IMR-90 (cell line): ENCODE results near the gene AGR3. TPM values are rescaled to one million over a fixed set of nuclear protein-coding genes. Genes with fewer than 3 reads are reported as not detected.

Experiments
- ATAC-seq: fragments of 200-7000 bp; cut with Tn5 transposase; 2 replicates; pipeline ENCODE4 v1.9.1; 2020; ENCODE audit warnings: low read depth, mild to moderate bottlenecking, moderate library complexity
- BruUV-seq: library from RNA; stranded (reverse); fragments of 400-500 nt; replicated peaks from 2 replicates; lab custom pipeline; 2021; lab: Mats Ljungman, UMichigan
- CTCF ChIA-PET: fragments of 300-600 bp; formaldehyde crosslinking; extraction: SDS; loops from one replicate; lab custom pipeline; 2021; ENCODE audit warnings: antibody characterized with exemption; lab: Yijun Ruan, JAX
- POLR2A ChIA-PET: fragments of 300-600 bp; sonication (Branson Sonifier 250); formaldehyde crosslinking; loops from one replicate; lab custom pipeline; 2022; ENCODE audit warnings: antibody characterized with exemption; ENCODE audit not compliant: unreplicated experiment; lab: Charles Lee
- DNase-seq: peaks from one replicate; pipeline ENCODE4 v3.0.0; 2013
- H2AFZ ChIP-seq: replicated peaks from 2 replicates; pipeline ENCODE3; 2013; ENCODE audit warnings: low read length, mild to moderate bottlenecking; ENCODE audit not compliant: poor library complexity
- H2AK5ac ChIP-seq: 2 replicates; pipeline ENCODE4 v1.6.1; 2013; ENCODE audit warnings: low read depth, low read length, inconsistent platforms
- H2AK9ac ChIP-seq: replicated peaks from 2 replicates; pipeline ENCODE3; 2013; ENCODE audit warnings: mild to moderate bottlenecking, low read depth, low read length, moderate library complexity; ENCODE audit not compliant: poor library complexity
- H2BK120ac ChIP-seq: 2 replicates; pipeline ENCODE4 v1.6.1; 2013; ENCODE audit warnings: low read depth, low read length, inconsistent platforms
- H2BK15ac ChIP-seq: 3 replicates; pipeline ENCODE4 v1.6.1; 2013; ENCODE audit warnings: low read depth, low read length, inconsistent platforms
- H2BK20ac ChIP-seq: 2 replicates; pipeline ENCODE4 v1.6.1; 2013; ENCODE audit warnings: low read depth, mild to moderate bottlenecking, inconsistent platforms, low read length, moderate library complexity
- H2BK5ac ChIP-seq: 2 replicates; pipeline ENCODE4 v1.6.1; 2013; ENCODE audit warnings: mild to moderate bottlenecking, low read depth, low read length, inconsistent platforms; ENCODE audit not compliant: poor library complexity, severe bottlenecking
- H3K14ac ChIP-seq: replicated peaks from 2 replicates; pipeline ENCODE4 v1.6.1; 2013; ENCODE audit warnings: low read depth, low read length, inconsistent platforms
- H3K18ac ChIP-seq: 2 replicates; pipeline ENCODE4 v1.6.1; 2013; ENCODE audit warnings: low read depth, low read length, control low read depth
- H3K23ac ChIP-seq: 2 replicates; pipeline ENCODE4 v1.6.1; 2013; ENCODE audit warnings: low read depth, low read length, inconsistent platforms
- H3K27ac ChIP-seq: 2 replicates; pipeline ENCODE4 v1.5.1; 2013; ENCODE audit warnings: mild to moderate bottlenecking, control low read depth, low read length; ENCODE audit not compliant: insufficient read depth
- H3K27me3 ChIP-seq: 2 replicates; pipeline ENCODE4 v1.6.1; 2013; ENCODE audit warnings: low read length; ENCODE audit not compliant: control insufficient read depth, insufficient read depth
- H3K36me3 ChIP-seq: 2 replicates; pipeline ENCODE4 v1.6.1; 2013; ENCODE audit warnings: low read length, mixed read lengths; ENCODE audit not compliant: control insufficient read depth, insufficient read depth
- H3K4ac ChIP-seq: 2 replicates; pipeline ENCODE4 v1.6.1; 2013; ENCODE audit warnings: low read depth, low read length, inconsistent platforms
- H3K4me1 ChIP-seq: 2 replicates; pipeline ENCODE4 v1.6.1; 2013; ENCODE audit warnings: low read length, mixed read lengths; ENCODE audit not compliant: control insufficient read depth, insufficient read depth
- H3K4me2 ChIP-seq: 2 replicates; pipeline ENCODE4 v1.6.1; 2013; ENCODE audit warnings: low read depth, mild to moderate bottlenecking, control low read depth, low read length, moderate library complexity
- H3K4me3 ChIP-seq: 2 replicates; pipeline ENCODE4 v1.5.1; 2013; ENCODE audit warnings: low read depth, mild to moderate bottlenecking, control low read depth, low read length, moderate library complexity; ENCODE audit not compliant: insufficient read depth
- H3K56ac ChIP-seq: 2 replicates; pipeline ENCODE4 v1.6.1; 2013; ENCODE audit warnings: low read length, inconsistent platforms; ENCODE audit not compliant: insufficient read depth; ENCODE audit errors: extremely low read depth
- H3K79me1 ChIP-seq, 2 experiments: 2 replicates each; pipeline ENCODE4 v1.6.1; 2013; ENCODE audit warnings: low read length in 2 of 2, inconsistent platforms in 1 of 2, low read depth in 1 of 2
- H3K9ac ChIP-seq: 2 replicates; pipeline ENCODE4 v1.6.1; 2013; ENCODE audit warnings: low read depth, low read length, control low read depth
- H3K9me1 ChIP-seq: 2 replicates; pipeline ENCODE4 v1.6.1; 2013; ENCODE audit warnings: low read length, inconsistent platforms; ENCODE audit not compliant: insufficient read depth
- H3K9me3 ChIP-seq: 2 replicates; pipeline ENCODE4 v1.6.1; 2013; ENCODE audit warnings: low read length; ENCODE audit not compliant: control insufficient read depth, insufficient read depth
- H4K20me1 ChIP-seq: 2 replicates; pipeline ENCODE4 v1.6.1; 2013; ENCODE audit warnings: low read length, inconsistent platforms; ENCODE audit not compliant: insufficient read depth
- H4K5ac ChIP-seq: 2 replicates; pipeline ENCODE4 v1.6.1; 2013; ENCODE audit warnings: mild to moderate bottlenecking, low read depth, low read length, control low read depth
- H4K8ac ChIP-seq, 2 experiments: 2 replicates each; pipeline ENCODE4 v1.6.1; 2013; ENCODE audit warnings: low read depth in 2 of 2, low read length in 2 of 2, control low read depth in 1 of 2, inconsistent platforms in 1 of 2
- H4K91ac ChIP-seq: 2 replicates; pipeline ENCODE4 v1.6.1; 2013; ENCODE audit warnings: low read depth, low read length, inconsistent platforms; ENCODE audit not compliant: insufficient read depth
- BHLHE40 ChIP-seq: fragments of 150-350 bp; IDR thresholded peaks from 2 replicates; pipeline ENCODE4 v1.6.1; 2016; ENCODE audit warnings: mild to moderate bottlenecking, low read depth, low read length
- CEBPB ChIP-seq: IDR thresholded peaks from 2 replicates; pipeline ENCODE4 v1.6.1; 2012; ENCODE audit warnings: low read depth, low read length, improper control_type of control experiment
- CHD1 ChIP-seq: IDR thresholded peaks from 2 replicates; pipeline ENCODE4 v1.6.1; 2012; ENCODE audit warnings: low read depth, low read length, improper control_type of control experiment
- FOS ChIP-seq: fragments of 150-350 bp; IDR thresholded peaks from 2 replicates; pipeline ENCODE4 v1.6.1; 2016; ENCODE audit warnings: low read depth, low read length
- MAFK ChIP-seq: IDR thresholded peaks from 2 replicates; pipeline ENCODE4 v1.6.1; 2012; ENCODE audit warnings: low read depth, low read length, improper control_type of control experiment
- MAZ ChIP-seq: IDR thresholded peaks from 2 replicates; pipeline ENCODE4 v1.6.1; 2012; ENCODE audit warnings: low read depth, mild to moderate bottlenecking, low read length, improper control_type of control experiment, moderate library complexity, borderline replicate concordance
- MXI1 ChIP-seq: IDR thresholded peaks from 2 replicates; pipeline ENCODE4 v1.6.1; 2012; ENCODE audit warnings: low read depth, mild to moderate bottlenecking, low read length, moderate library complexity, borderline replicate concordance
- NFE2L2 ChIP-seq: fragments of 150-350 bp; IDR thresholded peaks from 2 replicates; pipeline ENCODE4 v1.6.1; 2016; ENCODE audit warnings: low read depth, mild to moderate bottlenecking, low read length
- POLR2A ChIP-seq: IDR thresholded peaks from 2 replicates; pipeline ENCODE4 v1.6.1; 2012; ENCODE audit warnings: mild to moderate bottlenecking, low read depth, low read length
- RCOR1 ChIP-seq: IDR thresholded peaks from 2 replicates; pipeline ENCODE4 v1.6.1; 2012; ENCODE audit warnings: mild to moderate bottlenecking, low read length, improper control_type of control experiment; ENCODE audit not compliant: insufficient replicate concordance
- SMC3 ChIP-seq: fragments of 150-350 bp; IDR thresholded peaks from 2 replicates; pipeline ENCODE4 v1.6.1; 2016; ENCODE audit warnings: low read depth, mild to moderate bottlenecking, antibody characterized with exemption, low read length, moderate library complexity
- WGBS, 2 experiments: methylation state at CpG; one replicate each; pipeline versions ENCODE4 v1.1.5 to v1.1.7; 2013; ENCODE audit warnings: missing lambda C conversion rate in 2 of 2; ENCODE audit not compliant: insufficient read length in 1 of 2; ENCODE audit errors: extremely low coverage in 2 of 2; 5-methylcytosine and 5-hydroxymethylcytosine counted together
- dilution Hi-C: fragments of 300-500 bp; cut with HindIII; formaldehyde crosslinking; loops from one replicate; pipeline ENCODE4 v1.14.3; 2018; ENCODE audit warnings: low sequenced_read_pairs; ENCODE audit not compliant: unreplicated experiment
- in situ Hi-C: fragments of 300-500 bp; cut with MboI; formaldehyde crosslinking; loops from 3 replicates; pipeline ENCODE4 v1.14.3; 2019; ENCODE audit warnings: low sequenced_read_pairs, inconsistent platforms, mixed read lengths
- intact Hi-C: fragments of 100-400 bp; cut with micrococcal nuclease; formaldehyde crosslinking; loops from 2 replicates; pipeline ENCODE4 v1.10.0; 2022
- polyA plus RNA-seq, 3 experiments: library from polyadenylated mRNA; depleted of rRNA; stranded (reverse); fragments of >200 nt; gene quantifications; 2 replicates each; pipeline ENCODE4 v1.2.3, GENCODE V29; 2012; ENCODE audit warnings: low replicate concordance in 1 of 3
- total RNA-seq: library from RNA; depleted of rRNA; stranded (reverse); fragments of >200 nt; gene quantifications from 2 replicates; pipeline ENCODE4 v1.2.3, GENCODE V29; 2012
- TF ChIP-seq, protein P1 (sequence below): conservative IDR thresholded peaks from 2 replicates; pipeline ENCODE4 v1.5.1; 2012; ENCODE audit warnings: mild to moderate bottlenecking, low read depth, low read length, improper control_type of control experiment
- TF ChIP-seq, protein P2 (sequence below): fragments of 150-350 bp; IDR thresholded peaks from 2 replicates; pipeline ENCODE4 v1.6.1; 2016; ENCODE audit warnings: low read depth, mild to moderate bottlenecking, low read length, moderate library complexity, borderline replicate concordance
- TF ChIP-seq, protein P3 (sequence below): fragments of 150-350 bp; IDR thresholded peaks from 2 replicates; pipeline ENCODE4 v1.6.1; 2017; ENCODE audit warnings: mild to moderate bottlenecking, antibody characterized with exemption, low read length, low read depth

The AGR3 gene
- total and polyA plus RNA-seq, 2 of the 4 experiments (the other 2 are of a cell fraction): not detected

DNA sequence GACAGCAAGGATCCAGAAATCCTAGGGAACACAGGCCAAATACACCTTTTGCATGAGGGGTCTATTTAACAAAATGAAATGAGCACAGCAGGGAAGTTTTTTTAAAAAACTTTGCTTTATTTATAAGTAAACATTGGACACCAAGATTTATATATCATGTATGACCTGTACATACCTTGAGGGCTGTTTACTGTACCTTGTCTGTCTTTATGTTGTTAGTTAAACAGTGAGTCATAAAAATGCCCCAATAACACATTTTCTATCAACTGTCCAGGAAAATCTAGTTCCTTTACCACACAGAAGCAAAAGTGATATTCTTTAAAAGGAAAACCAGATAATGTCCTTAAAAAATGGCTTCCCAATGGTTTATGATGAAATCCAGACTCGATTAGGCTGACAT is 45.1 kb upstream of the AGR3 start:
- no peak overlapping the region for H3K56ac ChIP-seq
- ATAC-seq (no peak), DNase-seq (no peak)
- H4K91ac ChIP-seq: no peak overlapping the region
- H3K4ac ChIP-seq: no peak overlapping the region
- H3K36me3 ChIP-seq: no peaks in the 10 kb centered on the region
- no peak overlapping the region for H2AFZ ChIP-seq
- no peak overlapping the region for H4K8ac ChIP-seq
- H2AK9ac ChIP-seq: no peak overlapping the region
- 0 out of 2 replicates have a peak, but pooled peaks cover 2% of the 10 kb centered on the region for H3K9me1 ChIP-seq
- no peaks in the 10 kb centered on the region for H4K20me1 ChIP-seq
- H3K4me3 ChIP-seq: no peak overlapping the region
- H2BK15ac ChIP-seq: no peak overlapping the region
- 88% methylated on average over 1 of the region's 1 CpG; no CpG with 5 or more reads in 1 of the 2 experiments for WGBS, 2 experiments
- H4K5ac ChIP-seq: no peak overlapping the region
- CTCF ChIA-PET: interaction anchor here (0.5 to 1.2 kb wide), 7 partner anchors 13 to 721 kb away, joined by 3 to 8 read pairs (median 3); no protein-coding TSS in a partner anchor
- no peak overlapping the region for H2BK120ac ChIP-seq
- dilution Hi-C loops: no loop called here
- H3K27me3 ChIP-seq: no peaks in the 10 kb centered on the region
- H3K4me2 ChIP-seq: no peak overlapping the region
- no TSS peak for BruUV-seq
- in situ Hi-C loops: no loop called here
- H3K27ac ChIP-seq: no peak overlapping the region
- no peak overlapping the region for H3K9ac ChIP-seq
- no peak overlapping the region for H2BK20ac ChIP-seq
- no peaks in the 10 kb centered on the region for H3K79me1 ChIP-seq
- POLR2A ChIA-PET: no interaction called here
- H3K23ac ChIP-seq: no peak overlapping the region
- peaks cover 2% of the 10 kb centered on the region for H3K4me1 ChIP-seq
- no peaks in the 10 kb centered on the region for H3K9me3 ChIP-seq
- H3K18ac ChIP-seq: no peak overlapping the region
- H2BK5ac ChIP-seq: no peak overlapping the region
- H2AK5ac ChIP-seq: no peak overlapping the region
- no peak for TF ChIP-seq FOS
- no peak for TF ChIP-seq BHLHE40
- TF ChIP-seq POLR2A: no peak
- no peak for TF ChIP-seq RCOR1
- TF ChIP-seq MXI1: no peak
- no peak for TF ChIP-seq MAZ
- TF ChIP-seq CHD1: no peak
- TF ChIP-seq, protein P1, sequence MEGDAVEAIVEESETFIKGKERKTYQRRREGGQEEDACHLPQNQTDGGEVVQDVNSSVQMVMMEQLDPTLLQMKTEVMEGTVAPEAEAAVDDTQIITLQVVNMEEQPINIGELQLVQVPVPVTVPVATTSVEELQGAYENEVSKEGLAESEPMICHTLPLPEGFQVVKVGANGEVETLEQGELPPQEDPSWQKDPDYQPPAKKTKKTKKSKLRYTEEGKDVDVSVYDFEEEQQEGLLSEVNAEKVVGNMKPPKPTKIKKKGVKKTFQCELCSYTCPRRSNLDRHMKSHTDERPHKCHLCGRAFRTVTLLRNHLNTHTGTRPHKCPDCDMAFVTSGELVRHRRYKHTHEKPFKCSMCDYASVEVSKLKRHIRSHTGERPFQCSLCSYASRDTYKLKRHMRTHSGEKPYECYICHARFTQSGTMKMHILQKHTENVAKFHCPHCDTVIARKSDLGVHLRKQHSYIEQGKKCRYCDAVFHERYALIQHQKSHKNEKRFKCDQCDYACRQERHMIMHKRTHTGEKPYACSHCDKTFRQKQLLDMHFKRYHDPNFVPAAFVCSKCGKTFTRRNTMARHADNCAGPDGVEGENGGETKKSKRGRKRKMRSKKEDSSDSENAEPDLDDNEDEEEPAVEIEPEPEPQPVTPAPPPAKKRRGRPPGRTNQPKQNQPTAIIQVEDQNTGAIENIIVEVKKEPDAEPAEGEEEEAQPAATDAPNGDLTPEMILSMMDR: no peak
- TF ChIP-seq CEBPB: no peak
- TF ChIP-seq, protein P2, sequence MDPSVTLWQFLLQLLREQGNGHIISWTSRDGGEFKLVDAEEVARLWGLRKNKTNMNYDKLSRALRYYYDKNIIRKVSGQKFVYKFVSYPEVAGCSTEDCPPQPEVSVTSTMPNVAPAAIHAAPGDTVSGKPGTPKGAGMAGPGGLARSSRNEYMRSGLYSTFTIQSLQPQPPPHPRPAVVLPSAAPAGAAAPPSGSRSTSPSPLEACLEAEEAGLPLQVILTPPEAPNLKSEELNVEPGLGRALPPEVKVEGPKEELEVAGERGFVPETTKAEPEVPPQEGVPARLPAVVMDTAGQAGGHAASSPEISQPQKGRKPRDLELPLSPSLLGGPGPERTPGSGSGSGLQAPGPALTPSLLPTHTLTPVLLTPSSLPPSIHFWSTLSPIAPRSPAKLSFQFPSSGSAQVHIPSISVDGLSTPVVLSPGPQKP: no peak
- no peak for TF ChIP-seq NFE2L2
- no peak for TF ChIP-seq MAFK
- no peak for TF ChIP-seq SMC3
- TF ChIP-seq, protein P3, sequence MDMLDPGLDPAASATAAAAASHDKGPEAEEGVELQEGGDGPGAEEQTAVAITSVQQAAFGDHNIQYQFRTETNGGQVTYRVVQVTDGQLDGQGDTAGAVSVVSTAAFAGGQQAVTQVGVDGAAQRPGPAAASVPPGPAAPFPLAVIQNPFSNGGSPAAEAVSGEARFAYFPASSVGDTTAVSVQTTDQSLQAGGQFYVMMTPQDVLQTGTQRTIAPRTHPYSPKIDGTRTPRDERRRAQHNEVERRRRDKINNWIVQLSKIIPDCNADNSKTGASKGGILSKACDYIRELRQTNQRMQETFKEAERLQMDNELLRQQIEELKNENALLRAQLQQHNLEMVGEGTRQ: no peak
- intact Hi-C loops: loop anchor here (1.0 to 2.0 kb wide), 2 partner anchors 374 to 719 kb away; no protein-coding TSS in a partner anchor
- H3K14ac ChIP-seq: no peak overlapping the region
